Duodenal mucosa (tissue), 2 donors: ENCODE measurements around the gene HRH3.
A peak's percentile ranks its signal among the peaks of the same experiment; 100 is the strongest.

Source experiments
- H3K27ac ChIP-seq: one replicate; pipeline ENCODE4 v1.7.0; 2013; ENCODE audit warnings: low read depth, low read length
- H3K27me3 ChIP-seq, 2 donors: one replicate each; pipeline ENCODE4 v1.7.0; 2013; ENCODE audit warnings: low read length in 2 of 2, control low read depth in 1 of 2; ENCODE audit not compliant: insufficient read depth in 2 of 2, control insufficient read depth in 1 of 2
- H3K36me3 ChIP-seq, 2 donors: one replicate each; pipeline ENCODE4 v1.7.0; 2013; ENCODE audit warnings: low read length in 2 of 2, control low read depth in 1 of 2; ENCODE audit not compliant: insufficient read depth in 2 of 2, control insufficient read depth in 1 of 2
- H3K4me1 ChIP-seq, 2 donors: one replicate each; pipeline ENCODE4 v1.7.0; 2013; ENCODE audit warnings: low read length in 2 of 2, control low read depth in 1 of 2; ENCODE audit not compliant: insufficient read depth in 2 of 2, control insufficient read depth in 1 of 2
- H3K4me3 ChIP-seq, 2 donors: one replicate each; pipeline ENCODE4 v1.7.0; 2013; ENCODE audit warnings: low read length in 2 of 2, low read depth in 1 of 2
- H3K9ac ChIP-seq, 2 donors: one replicate each; pipeline ENCODE4 v1.7.0; 2013; ENCODE audit warnings: low read length in 2 of 2, low read depth in 1 of 2
- H3K9me3 ChIP-seq, 2 donors: one replicate each; pipeline ENCODE4 v1.7.0; 2013; ENCODE audit warnings: low read length in 2 of 2, control low read depth in 1 of 2; ENCODE audit not compliant: control insufficient read depth in 1 of 2

HRH3 gene

DNA sequence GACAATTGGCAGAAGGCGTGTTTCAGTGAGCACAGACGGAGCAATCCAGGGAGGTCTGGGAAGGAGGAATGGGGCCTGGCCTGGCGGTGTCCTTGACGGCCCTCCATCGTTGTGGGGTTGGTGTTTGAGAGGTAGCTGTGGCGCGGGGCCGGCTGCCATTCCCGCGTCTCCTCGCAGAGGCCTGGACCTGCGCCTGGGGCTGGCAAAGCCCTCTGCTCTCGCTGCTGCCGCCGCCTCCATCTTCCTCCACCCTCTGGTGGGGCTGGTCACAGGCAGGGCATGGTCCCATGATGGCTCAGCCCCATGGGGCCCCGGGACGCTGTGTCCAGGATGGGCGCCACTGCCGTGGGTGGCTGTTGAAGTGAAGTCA lies 25.8 kb upstream of the HRH3 start:
- H3K9ac ChIP-seq: no peak overlapping the region
- peaks cover 0 to 22% of the 10 kb centered on the region in 2 donors for H3K36me3 ChIP-seq
- H3K4me3 ChIP-seq: no peak overlapping the region
- H3K27ac ChIP-seq: no peak overlapping the region
- no peaks in the 10 kb centered on the region for H3K9me3 ChIP-seq
- H3K27me3 ChIP-seq: no peaks in the 10 kb centered on the region
- H3K4me1 ChIP-seq: peaks cover 33 to 47% of the 10 kb centered on the region in 2 donors

DNA sequence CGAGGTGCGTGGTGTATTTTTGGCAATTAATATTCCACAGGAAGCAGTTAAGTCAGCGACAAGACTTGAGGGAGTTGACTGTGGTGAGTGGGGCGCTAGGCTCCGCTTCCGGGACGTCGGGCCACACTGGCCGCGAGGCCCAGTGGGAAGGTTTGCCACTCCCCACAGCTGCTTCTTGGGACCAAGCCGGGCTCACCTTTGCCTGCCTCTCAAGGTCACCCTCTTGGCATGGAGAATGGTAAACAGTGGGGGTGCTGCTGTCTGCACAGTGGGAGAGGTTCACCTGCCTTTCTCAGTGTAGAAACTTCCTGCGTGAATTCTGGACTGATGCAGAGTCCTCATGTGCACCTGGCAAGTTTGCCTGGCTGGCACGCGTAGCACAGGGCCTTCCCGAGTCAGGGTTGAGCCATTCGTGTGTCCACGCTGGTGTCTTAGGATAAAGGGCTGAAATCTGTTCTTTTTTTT lies 24.6 kb upstream of the HRH3 start:
- peaks cover 44 to 58% of the 10 kb centered on the region in 2 donors for H3K4me1 ChIP-seq
- H3K4me3 ChIP-seq: no peak overlapping the region
- peaks cover 0 to 24% of the 10 kb centered on the region in 2 donors for H3K36me3 ChIP-seq
- H3K27ac ChIP-seq: no peak overlapping the region
- H3K9me3 ChIP-seq: no peaks in the 10 kb centered on the region
- H3K9ac ChIP-seq: no peak overlapping the region
- no peaks in the 10 kb centered on the region for H3K27me3 ChIP-seq

DNA sequence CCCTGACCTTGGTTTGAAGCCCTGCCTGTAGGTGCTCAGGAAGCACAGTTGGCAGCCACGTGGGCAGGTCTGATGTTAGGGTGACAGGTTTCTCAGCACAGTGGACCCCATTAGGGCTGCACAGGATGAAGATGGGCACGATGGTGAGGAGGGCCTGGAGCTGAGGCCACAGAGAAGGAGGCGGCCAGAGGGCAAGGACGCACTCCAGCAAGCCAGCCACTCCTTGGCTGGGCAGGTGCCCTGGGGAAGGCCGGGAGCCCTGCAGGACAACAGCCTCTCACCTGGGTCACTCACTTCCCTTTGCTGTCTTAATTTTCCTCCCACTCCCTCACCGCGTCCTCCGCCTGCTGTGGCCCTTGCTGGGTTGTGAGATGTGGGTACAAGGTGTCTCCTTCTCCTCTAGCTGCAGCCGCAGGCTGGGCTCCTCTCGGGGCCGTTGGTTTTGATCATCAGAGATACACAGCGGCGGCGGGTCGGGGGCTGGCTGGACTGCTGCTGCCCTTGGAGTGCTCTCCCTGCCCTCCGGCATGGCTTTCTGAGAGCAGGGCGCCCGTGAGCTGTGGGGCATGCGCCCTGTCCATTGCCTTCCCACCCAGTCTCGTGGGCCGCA lies 23.9 kb upstream of the HRH3 start:
- peaks cover 0 to 24% of the 10 kb centered on the region in 2 donors for H3K36me3 ChIP-seq
- no peak overlapping the region for H3K4me3 ChIP-seq
- H3K27ac ChIP-seq: no peak overlapping the region
- no peaks in the 10 kb centered on the region for H3K9me3 ChIP-seq
- no peak overlapping the region for H3K9ac ChIP-seq
- no peaks in the 10 kb centered on the region for H3K27me3 ChIP-seq
- peaks cover 49 to 64% of the 10 kb centered on the region in 2 donors for H3K4me1 ChIP-seq

DNA sequence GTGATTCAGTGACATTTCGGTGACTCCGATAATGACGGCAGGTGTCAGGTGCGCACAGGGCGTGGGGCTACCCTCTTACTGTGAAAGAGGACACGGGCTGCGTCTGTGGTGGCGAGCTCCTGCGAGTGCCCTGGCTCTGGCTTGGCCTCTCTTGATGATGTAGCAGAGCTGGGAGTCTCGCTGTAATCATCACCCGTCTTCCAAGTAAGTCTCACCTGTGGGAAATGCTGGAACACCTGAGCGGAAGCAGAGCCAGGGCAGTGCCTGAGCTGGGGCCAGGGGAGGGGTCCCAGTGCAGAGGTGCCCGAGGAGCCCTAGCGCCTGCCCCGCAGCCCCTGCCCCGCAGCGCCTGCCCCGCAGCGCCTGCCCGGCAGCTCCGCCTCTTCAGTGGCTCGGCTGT lies 23.0 kb upstream of the HRH3 start:
- Histone ChIP-seq H3K9ac (no peak overlapping the region), H3K27ac (no peak overlapping the region), H3K4me1 (peaks cover 49 to 66% of the 10 kb centered on the region in 2 donors), H3K27me3 (no peaks in the 10 kb centered on the region), H3K4me3 (no peak overlapping the region), H3K36me3 (peaks cover 0 to 24% of the 10 kb centered on the region in 2 donors), H3K9me3 (no peaks in the 10 kb centered on the region)

DNA sequence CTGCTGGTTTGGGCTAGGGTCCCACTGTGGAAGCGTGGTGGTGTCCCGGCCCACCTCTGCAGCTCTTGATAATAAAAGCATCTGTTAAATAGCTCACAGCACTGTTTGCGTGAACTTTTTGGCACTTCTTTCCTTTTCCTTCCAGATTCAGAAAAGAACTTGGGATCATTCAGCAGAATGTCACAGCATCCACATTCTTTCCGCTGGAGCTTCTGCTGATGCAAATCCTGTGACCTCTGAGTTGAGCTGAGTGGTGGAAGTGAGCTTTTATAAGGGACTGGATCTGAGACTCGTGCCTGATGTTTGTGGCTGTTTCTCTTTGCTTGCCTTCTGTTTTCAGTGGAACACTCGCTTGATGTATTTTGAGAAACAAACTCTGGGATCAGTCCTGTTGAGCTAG lies 22.1 kb upstream of the HRH3 start:
- no peaks in the 10 kb centered on the region for H3K27me3 ChIP-seq
- H3K27ac ChIP-seq: no peak overlapping the region
- peaks cover 55 to 72% of the 10 kb centered on the region in 2 donors for H3K4me1 ChIP-seq
- peaks cover 0 to 24% of the 10 kb centered on the region in 2 donors for H3K36me3 ChIP-seq
- H3K4me3 ChIP-seq: peak overlapping the region in 1 of 2 donors; percentile 8
- no peaks in the 10 kb centered on the region for H3K9me3 ChIP-seq
- H3K9ac ChIP-seq: no peak overlapping the region

DNA sequence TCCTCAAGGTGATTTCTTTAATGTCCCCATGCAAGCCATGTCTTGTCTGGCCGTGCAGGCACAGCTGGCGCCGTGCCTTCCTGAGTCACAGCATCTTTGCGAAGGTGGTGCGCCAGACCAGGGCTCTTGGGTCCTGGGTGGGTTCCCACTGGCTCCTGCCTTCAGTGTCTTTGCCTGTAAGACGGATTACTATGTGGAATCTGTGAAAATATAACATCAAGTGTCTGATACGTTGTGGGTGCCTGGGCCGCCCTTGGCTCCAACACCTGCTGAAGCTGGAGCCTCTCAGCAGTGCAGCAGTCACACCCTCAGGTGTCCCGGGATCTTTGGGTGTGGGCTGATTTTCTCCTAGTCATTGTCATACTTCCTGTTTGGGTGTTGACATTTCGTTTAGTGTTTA lies 21.4 kb upstream of the HRH3 start:
- Histone ChIP-seq H3K27ac (peak overlapping the region; percentile 54), H3K27me3 (no peaks in the 10 kb centered on the region), H3K36me3 (peaks cover 0 to 24% of the 10 kb centered on the region in 2 donors), H3K9ac (peak overlapping the region in 1 of 2 donors; percentile 39), H3K4me3 (peak overlapping the region in 1 of 2 donors; percentile 9), H3K9me3 (no peaks in the 10 kb centered on the region), H3K4me1 (peaks cover 55 to 65% of the 10 kb centered on the region in 2 donors)

DNA sequence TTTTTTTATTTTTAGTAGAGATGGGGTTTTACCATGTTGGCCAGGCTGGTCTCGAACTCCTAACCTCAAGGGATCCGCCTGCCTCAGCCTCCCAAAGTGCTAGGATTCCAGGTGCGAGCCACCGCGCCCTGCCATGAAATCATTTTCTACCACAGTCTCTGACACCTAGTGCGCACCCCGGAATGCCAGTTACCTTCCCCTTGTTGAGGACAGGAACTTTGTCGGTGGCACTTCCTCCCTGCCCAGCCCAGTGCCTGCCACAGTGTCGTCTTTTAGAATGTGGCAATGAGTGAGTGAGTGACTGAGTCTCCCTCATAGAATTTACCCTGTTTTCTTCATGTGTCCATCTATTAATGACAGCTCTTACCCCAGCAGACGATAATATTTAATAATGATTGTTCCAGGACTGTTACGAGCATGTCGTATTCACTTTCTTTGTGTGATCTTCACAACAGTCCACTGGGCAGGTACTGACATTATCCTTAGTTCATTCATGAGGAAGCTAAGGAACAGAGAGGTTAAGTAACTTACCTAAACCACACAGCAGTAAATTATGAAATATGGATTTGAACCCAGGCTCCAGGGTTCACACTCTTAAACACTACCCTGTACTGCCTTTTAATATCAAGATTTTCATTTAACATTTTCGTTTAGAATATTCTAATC lies 20.1 kb upstream of the HRH3 start:
- Histone ChIP-seq H3K27me3 (no peaks in the 10 kb centered on the region), H3K9ac (no peak overlapping the region), H3K4me1 (peaks cover 55 to 57% of the 10 kb centered on the region in 2 donors), H3K36me3 (peaks cover 0 to 13% of the 10 kb centered on the region in 2 donors), H3K27ac (no peak overlapping the region), H3K4me3 (peak overlapping the region in 1 of 2 donors; percentile 9), H3K9me3 (no peaks in the 10 kb centered on the region)

DNA sequence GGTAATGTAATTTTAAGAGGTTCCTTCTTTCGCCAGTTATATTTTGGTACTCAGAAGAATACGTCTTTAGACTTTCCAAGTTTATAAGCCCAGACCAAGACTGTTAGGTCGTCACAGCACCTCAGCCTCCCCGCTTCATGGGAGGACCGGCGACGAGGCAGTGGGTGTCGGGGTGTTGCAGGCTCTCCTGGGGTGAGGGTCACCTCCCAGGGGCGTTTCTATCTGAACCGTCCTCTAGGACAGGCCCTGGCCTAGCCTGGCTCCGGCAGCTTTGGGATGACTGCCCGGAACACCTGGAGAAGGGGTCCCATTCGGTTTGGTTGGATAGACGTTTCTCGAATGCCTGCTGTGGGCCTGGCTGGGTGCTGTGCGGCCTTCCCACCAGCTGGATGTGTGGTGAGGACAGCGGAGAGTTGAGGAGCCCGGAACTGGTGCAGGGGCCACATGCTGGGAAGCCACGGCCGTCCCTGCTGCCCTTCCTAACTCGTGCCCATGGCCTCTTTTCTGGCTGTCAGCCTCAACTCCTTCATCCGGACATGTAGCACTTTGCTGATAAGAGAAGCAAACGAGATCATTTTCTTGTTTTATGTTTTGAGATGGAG lies 19.3 kb upstream of the HRH3 start:
- Histone ChIP-seq H3K4me3 (peak overlapping the region; percentile 90 to 91), H3K4me1 (peaks cover 48 to 50% of the 10 kb centered on the region in 2 donors), H3K27me3 (no peaks in the 10 kb centered on the region), H3K27ac (no peak overlapping the region), H3K36me3 (peaks cover 0 to 13% of the 10 kb centered on the region in 2 donors), H3K9ac (peak overlapping the region; percentile 88 to 89), H3K9me3 (no peaks in the 10 kb centered on the region)

DNA sequence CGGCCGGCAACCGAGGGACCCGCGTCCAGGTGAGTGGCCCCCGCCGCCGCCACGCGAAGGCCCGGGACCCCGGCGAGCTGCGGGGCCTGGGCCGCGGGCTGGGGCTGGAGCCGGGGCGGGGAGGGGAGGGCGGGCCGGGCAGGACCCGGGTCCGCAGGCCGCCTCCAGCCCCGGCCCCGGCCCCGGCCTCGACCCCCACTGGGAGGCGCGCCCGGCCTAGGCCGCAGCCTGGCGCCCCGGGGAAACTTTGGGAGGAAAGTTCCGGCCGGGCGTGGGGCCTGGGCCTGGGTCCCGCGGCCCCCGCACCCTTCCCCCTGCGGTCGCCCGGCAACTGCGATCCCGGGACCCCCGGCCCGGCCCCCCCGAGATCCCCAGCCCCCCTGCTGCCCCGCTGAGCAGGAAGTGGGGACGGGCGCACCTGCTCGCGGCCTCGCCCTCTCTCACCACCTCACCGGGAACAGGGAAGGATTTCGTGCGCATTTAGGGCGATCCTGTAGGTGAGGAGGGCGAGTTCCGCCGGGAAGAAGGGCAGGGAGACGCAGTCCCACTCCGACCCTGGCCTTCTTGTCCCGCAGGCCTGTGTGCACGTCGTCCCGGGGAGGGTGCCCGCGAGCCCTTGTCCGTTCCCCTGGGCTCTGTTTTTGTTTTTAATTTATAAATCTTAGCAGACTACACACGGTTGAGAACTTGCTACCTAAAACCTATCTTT lies 18.6 kb upstream of the HRH3 start:
- Histone ChIP-seq H3K36me3 (peaks cover 0 to 13% of the 10 kb centered on the region in 2 donors), H3K27me3 (no peaks in the 10 kb centered on the region), H3K4me3 (peak overlapping the region; percentile 90 to 91), H3K9me3 (no peaks in the 10 kb centered on the region), H3K4me1 (peaks cover 41 to 43% of the 10 kb centered on the region in 2 donors), H3K9ac (peak overlapping the region; percentile 88 to 89), H3K27ac (peak overlapping the region; percentile 35)
